HTR-8/SVneo (cell line): ENCODE data around the gene ANKRD60.
A peak's percentile ranks its signal among the peaks of the same experiment; 100 is the strongest.

Experiments
- DNase-seq: peaks from one replicate; pipeline ENCODE4 v3.0.0; 2011; ENCODE audit warnings: low spot score, mixed read lengths; ENCODE audit not compliant: insufficient read length
- FAIRE-seq: peaks from 2 replicates; lab custom pipeline; 2011; peaks lifted over from hg19 to GRCh38; lab: Jason Lieb, UNC

The ANKRD60 gene

DNA sequence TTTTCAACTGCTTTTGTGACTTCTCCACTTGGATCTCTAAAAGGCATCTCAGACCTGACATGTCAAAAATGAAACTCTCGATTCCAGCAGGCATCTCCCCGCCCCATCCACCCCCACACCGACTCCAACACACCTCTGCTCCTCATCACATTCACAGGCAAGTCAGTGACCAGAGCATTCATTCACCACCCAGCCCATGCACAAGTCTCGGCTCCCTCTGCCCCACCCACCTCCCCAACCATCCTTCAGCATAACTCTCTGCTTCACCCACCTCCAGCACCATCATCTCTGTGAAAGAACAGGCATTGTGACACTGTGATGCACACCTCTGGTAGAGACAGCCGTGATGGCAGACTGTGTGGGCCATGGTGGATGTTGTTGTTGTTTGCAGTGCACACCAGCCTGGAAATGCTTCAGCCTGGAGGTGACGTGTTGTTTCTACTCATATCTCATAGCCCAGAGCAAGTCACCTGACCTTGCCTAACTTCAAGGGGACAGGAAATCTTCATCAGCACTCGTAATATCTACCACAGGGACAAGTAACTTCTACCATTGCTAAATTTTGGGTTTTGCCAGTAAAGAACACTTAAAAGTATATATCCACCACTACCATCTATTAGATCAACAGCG, 56.5 kb downstream of the ANKRD60 start:
- DNase-seq (no peak), FAIRE-seq (peak; percentile 100)

DNA sequence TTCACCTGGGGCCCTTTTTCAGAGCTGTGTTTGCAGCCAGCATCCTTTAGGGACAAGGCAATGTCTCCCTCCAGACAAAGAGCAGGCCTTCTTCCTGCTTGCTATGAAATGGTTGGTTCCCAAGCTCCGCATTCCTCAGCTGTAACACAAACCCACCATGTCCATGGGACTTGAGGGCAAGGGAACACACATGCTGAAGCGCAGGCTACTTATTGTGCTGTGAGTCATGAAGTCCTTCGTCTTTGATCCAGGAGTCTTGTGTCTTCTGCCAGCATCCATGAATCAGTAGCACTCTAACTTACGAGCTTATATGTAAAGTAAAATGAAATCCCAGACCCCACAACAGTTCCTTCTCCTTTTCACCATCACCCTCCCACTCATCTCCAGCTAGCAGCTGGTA, 59.0 kb downstream of the ANKRD60 start:
- FAIRE-seq, result peak; percentile 91

DNA sequence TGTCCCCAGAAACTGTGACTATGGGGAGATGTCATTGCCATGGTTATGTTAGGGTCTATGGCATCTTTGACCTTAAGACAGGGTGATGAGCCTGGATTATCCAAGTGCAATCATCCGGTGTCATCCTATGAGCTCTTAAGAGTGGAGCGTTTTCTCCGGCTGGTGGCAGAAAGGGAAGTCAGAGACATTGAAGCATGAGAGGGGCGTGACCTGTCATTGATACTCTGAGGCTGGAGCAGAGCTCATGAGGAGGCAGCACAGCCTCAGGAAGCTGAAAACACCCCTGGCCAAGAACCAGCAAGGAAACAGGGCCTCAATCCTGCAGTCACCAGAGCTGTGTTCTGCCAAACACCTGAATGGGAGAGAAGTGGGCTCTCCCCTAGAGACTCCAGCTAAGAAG, 59.6 kb downstream of the ANKRD60 start:
- DNase-seq (no peak), FAIRE-seq (no peak)

More for the DNA sequence above, 59.0 kb downstream of the ANKRD60 start:
- DNase-seq, result no peak

DNA sequence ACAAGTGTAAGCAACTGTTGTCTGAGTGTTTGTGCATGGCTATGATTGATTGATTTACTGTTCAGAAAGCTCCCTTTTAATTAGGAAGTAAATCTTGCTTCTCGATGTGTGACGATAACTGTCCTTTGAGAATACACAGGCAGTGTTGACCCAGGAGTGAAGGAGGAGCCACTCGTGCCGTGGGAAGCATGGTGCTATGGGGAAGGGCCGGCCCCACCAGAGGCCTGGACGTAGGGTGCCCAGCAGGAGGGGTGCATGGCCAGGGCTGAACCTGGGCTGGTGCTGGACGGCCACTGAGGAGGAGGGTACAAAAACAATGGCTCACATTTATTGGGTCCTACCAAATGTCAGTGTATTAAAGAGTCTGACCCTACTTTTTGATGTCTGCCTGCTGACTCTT, 60.7 kb downstream of the ANKRD60 start:
- DNase-seq (no peak), FAIRE-seq (peak; percentile 91)
